GM12864 (cell line): ENCODE data around the gene TRIM64C.
"Not testable (repeated sequence)": the region's sequence is repeated elsewhere in the genome, so short reads cannot be mapped to it uniquely, and the experiment has no call there.

Experiments used
- DNase-seq: peaks from one replicate; pipeline ENCODE4 v3.0.0-alpha.2; 2011; ENCODE audit warnings: low read depth
- H3K4me3 ChIP-seq: 2 replicates; pipeline ENCODE4 v1.5.1; 2011; ENCODE audit warnings: mild to moderate bottlenecking, low read depth, low read length, control low read depth

The TRIM64C gene, protein sequence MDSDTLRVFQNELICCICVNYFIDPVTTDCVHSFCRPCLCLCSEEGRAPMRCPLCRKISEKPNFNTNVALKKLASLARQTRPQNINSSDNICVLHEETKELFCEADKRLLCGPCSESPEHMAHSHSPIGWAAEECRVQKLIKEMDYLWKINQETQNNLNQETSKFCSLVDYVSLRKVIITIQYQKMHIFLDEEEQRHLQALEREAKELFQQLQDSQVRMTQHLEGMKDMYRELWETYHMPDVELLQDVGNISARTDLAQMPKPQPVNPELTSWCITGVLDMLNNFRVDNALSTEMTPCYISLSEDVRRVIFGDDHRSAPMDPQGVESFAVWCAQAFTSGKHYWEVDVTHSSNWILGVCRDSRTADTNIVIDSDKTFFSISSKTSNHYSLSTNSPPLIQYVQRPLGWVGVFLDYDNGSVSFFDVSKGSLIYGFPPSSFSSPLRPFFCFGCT

DNA sequence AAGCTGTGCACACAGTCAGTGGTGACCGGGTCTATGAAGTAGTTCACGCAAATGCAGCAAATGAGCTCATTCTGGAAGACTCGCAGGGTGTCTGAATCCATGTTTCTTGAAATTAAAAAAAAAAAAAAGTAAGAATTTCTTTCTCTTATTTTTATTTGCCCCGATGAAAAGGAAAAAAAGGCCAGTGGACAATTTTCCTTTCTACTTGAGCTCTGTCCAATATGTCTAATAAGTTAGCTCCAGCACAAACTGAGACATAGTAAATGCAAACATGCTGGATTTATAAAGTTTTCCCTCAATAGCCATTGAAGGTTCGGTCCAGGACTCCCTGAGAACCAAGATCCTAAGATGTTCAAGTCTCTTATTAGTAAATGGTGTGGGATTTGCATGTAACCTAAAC lies at the start of gene TRIM64C:
Gene TRIM64C (minus strand): TSS at position 101 of the 400 bp plus-strand sequence. CDS start 0 bp downstream, at position 101.
- H3K4me3 ChIP-seq, DNase-seq: not testable (repeated sequence)

GRCh38 chr11:49102356-49102755 lies 43.4 kb upstream of the TRIM64C start:
- not testable (repeated sequence) for DNase-seq, H3K4me3 ChIP-seq

DNA sequence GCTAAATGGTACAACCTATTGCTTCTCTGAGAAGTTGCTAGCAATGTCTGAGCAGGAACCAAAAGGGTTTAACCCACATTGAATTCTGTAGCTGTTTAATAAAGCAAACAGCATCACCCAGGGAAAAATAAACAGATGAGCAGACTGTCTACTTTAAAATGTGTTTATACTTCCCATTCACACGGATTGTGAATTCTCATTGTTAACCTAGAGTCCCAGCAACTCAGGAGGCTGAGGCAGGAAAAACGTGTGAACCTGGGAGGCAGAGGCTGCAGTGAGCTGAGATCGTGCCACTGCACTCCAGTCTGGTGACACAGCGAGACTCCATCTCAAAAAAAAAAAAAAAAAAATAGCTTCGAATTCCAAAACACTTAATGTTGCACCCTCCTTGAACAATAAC lies 11.0 kb upstream of the TRIM64C start:
- not testable (repeated sequence) for DNase-seq, H3K4me3 ChIP-seq

DNA sequence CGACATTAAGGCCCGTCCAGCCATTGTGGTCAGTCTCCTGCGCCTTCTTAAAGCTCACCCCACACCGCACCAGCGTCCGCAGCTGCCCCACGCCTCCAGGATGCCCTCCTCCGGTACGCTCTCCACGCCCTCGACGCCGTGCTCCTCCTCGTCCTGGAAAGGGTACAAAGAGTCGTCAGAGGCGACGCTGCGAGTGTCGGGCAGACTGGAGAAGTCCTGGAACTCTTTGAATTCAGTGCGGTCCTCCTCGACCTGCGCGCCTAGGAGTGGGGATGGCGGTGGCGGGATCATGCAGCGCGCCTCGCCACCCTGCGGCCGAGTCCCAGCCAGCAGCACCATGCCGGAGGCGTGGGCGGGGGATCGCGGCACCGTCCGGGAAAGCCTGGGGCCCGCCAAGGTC lies 9.1 kb downstream of the TRIM64C start:
- H3K4me3 ChIP-seq, DNase-seq: not testable (repeated sequence)

GRCh38 chr11:49048229-49048628 lies 10.7 kb downstream of the TRIM64C start:
- DNase-seq, H3K4me3 ChIP-seq: not testable (repeated sequence)

- not testable (repeated sequence) for DNase-seq, H3K4me3 ChIP-seq
These were observed 30.4 kb downstream of the TRIM64C start, which contains the start of gene TRIM49B for GRCh38 chr11:49028523-49028922. Gene TRIM49B, plus strand, starts transcription at chr11:49028823. Its CDS starts 2,777 bp downstream, at chr11:49031600.
